Kidney (tissue), 14 donors: ENCODE data around the gene ZNF865. TPM values are rescaled to one million over a fixed set of nuclear protein-coding genes. Genes with fewer than 3 reads are reported as not detected.
A peak's percentile ranks its signal among the peaks of the same experiment; 100 is the strongest.

Experiments used
- DNase-seq, 5 donors: peaks; one replicate each; pipeline ENCODE4 v3.0.0-alpha.2; 2013 to 2020
- FAIRE-seq: peaks from 2 replicates; lab custom pipeline; 2012; peaks lifted over from hg19 to GRCh38; lab: Jason Lieb, UNC
- H3K27ac ChIP-seq, 2 donors: one replicate each; pipeline ENCODE4 v1.7.0; 2013; ENCODE audit warnings: low read depth in 2 of 2, low read length in 2 of 2, inconsistent platforms in 1 of 2
- H3K27me3 ChIP-seq: one replicate; pipeline ENCODE4 v1.7.1; 2013; ENCODE audit warnings: low read length, inconsistent platforms; ENCODE audit not compliant: control insufficient read depth, insufficient read depth
- H3K36me3 ChIP-seq, 3 donors: one replicate each; pipeline versions ENCODE4 v1.7.0 to v1.7.1; 2013; ENCODE audit warnings: low read length in 3 of 3, control low read depth in 1 of 3, inconsistent platforms in 1 of 3; ENCODE audit not compliant: insufficient read depth in 3 of 3, control insufficient read depth in 2 of 3
- H3K4me1 ChIP-seq, 3 donors: one replicate each; pipeline versions ENCODE4 v1.7.0 to v1.7.1; 2013; ENCODE audit warnings: low read length in 3 of 3, inconsistent platforms in 1 of 3, low read depth in 1 of 3; ENCODE audit not compliant: control insufficient read depth in 2 of 3, insufficient read depth in 2 of 3
- H3K4me3 ChIP-seq, 3 donors: one replicate each; pipeline versions ENCODE4 v1.7.0 to v1.8.1; 2013; ENCODE audit warnings: low read length in 3 of 3, control low read depth in 1 of 3, inconsistent platforms in 1 of 3
- H3K9ac ChIP-seq, 3 donors: one replicate each; pipeline versions ENCODE4 v1.7.0 to v1.7.1; 2013; ENCODE audit warnings: low read length in 3 of 3, control low read depth in 1 of 3, inconsistent platforms in 1 of 3
- H3K9me3 ChIP-seq, 3 donors: one replicate each; pipeline versions ENCODE4 v1.7.0 to v1.7.1; 2013; ENCODE audit warnings: low read length in 3 of 3, control low read depth in 1 of 3, inconsistent platforms in 1 of 3; ENCODE audit not compliant: control insufficient read depth in 2 of 3, insufficient read depth in 1 of 3
- CTCF ChIP-seq: IDR thresholded peaks from 3 replicates; pipeline ENCODE4 v1.5.1; 2012; ENCODE audit warnings: mild to moderate bottlenecking, moderate library complexity, borderline replicate concordance; ENCODE audit not compliant: insufficient read depth; ENCODE audit errors: extremely low read depth
- intact Hi-C: fragments of 100-400 bp; cut with DNase I; formaldehyde crosslinking; loops from one replicate; pipeline ENCODE4 v1.11.1; 2022
- polyA plus RNA-seq: library from polyadenylated mRNA; stranded (reverse); fragments of 350-450 nt; fragmentation: Illumina TruSeq; extraction: RNeasy Lipid Tissue Mini Kit (QIAGEN cat#74804); gene quantifications from one replicate; pipeline ENCODE4 v1.2.3, GENCODE V29; 2014; ENCODE audit warnings: low read depth, low replicate concordance; ENCODE audit not compliant: insufficient read depth
- total RNA-seq: library from RNA; stranded (reverse); fragmentation: NEBNext Ultra II Directional; extraction: Animal tissue kit (Norgen Biotek cat#: 25700); gene quantifications from one replicate; pipeline ENCODE4 v1.2.1, GENCODE V29; 2021
- donor health status: control.
- donor health status: control.
- donor health status: control.
- donor health status: control.
- donor health status: control.
- donor health status: DM: yes; HTN: yes; CAD: no.
- donor health status: Normal renal cell carcinoma (clear cell type).

Gene ZNF865
- total and polyA plus RNA-seq, 2 donors from 2014 or later = 5.8 to 17.4 TPM

- no peak for TF ChIP-seq CTCF
- Histone ChIP-seq H3K4me3 (peak overlapping the region; percentile 73 to 87 (median 78)), H3K27ac (peak overlapping the region; percentile 98 to 99), H3K4me1 (peaks cover 8 to 29% (median 10%) of the 10 kb centered on the region in 3 donors), H3K9me3 (no peaks in the 10 kb centered on the region), H3K27me3 (no peaks in the 10 kb centered on the region), H3K9ac (peak overlapping the region; percentile 52 to 81 (median 71)), H3K36me3 (peaks cover 0 to 3% (median 0%) of the 10 kb centered on the region in 3 donors)
- FAIRE-seq = no peak
- no peak for DNase-seq
- intact Hi-C loops = no loop called here
Observed at GRCh38 chr19:55655648-55656040, 50.2 kb downstream of the ZNF865 start.

- H3K4me3 ChIP-seq = peak overlapping the region; percentile 73 to 87 (median 78)
- FAIRE-seq (no peak), DNase-seq (no peak)
- no peaks in the 10 kb centered on the region for H3K9me3 ChIP-seq
- peaks cover 0 to 10% (median under 1%) of the 10 kb centered on the region in 3 donors for H3K36me3 ChIP-seq
- H3K9ac ChIP-seq = peak overlapping the region; percentile 46 to 81 (median 71)
- no peak overlapping the region for H3K27ac ChIP-seq
- H3K27me3 ChIP-seq = no peaks in the 10 kb centered on the region
- H3K4me1 ChIP-seq = peaks cover 8 to 29% (median 10%) of the 10 kb centered on the region in 3 donors
- no peak for TF ChIP-seq CTCF
- intact Hi-C loops = no loop called here
Observed at GRCh38 chr19:55656552-55656951, 51.1 kb downstream of the ZNF865 start.

DNA sequence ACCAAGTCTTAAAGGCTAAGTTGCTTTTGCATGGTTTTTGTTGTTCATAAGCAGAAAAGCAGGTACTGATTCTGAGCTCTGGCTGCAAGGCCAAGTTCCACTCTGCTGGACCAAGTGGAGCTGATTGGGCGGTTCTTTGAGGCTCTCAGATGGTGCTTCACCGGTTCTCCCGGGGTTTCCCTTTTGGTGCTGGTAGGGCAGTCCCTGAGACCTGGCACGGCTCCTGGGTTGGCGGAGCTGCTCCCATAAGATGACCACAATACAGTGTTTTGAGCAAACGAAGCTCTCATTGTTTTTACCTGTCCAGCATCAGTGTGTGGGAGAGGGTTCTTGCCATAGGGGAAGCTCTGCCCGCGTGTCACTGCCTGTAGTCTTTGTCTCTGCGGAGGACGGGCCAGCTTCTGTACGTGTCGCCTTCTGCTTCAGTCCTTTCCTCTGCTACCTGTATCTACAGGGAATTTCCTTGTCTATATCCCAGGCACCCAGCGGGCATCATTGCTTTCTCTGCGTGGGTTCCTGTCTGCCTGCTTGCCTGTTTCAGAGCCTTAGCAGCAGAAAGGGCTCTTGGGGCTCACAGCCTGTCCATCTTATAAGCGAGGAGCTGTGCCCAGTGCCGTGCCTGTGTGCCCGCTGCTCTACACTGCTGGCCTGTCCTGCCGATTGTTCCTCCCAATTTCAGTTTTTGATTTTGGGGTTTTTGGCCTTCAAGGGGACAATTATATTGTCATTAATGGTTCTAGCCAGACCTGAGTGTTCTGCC is 51.7 kb downstream of the ZNF865 start:
- Histone ChIP-seq H3K9ac (peak overlapping the region; percentile 19 to 81 (median 71)), H3K4me1 (peaks cover 8 to 29% (median 10%) of the 10 kb centered on the region in 3 donors), H3K27ac (no peak overlapping the region), H3K9me3 (no peaks in the 10 kb centered on the region), H3K27me3 (no peaks in the 10 kb centered on the region), H3K4me3 (peak overlapping the region; percentile 73 to 87 (median 78)), H3K36me3 (peaks cover 0 to 15% (median 5%) of the 10 kb centered on the region in 3 donors)
- DNase-seq (peak in 1 of 5 donors; percentile 61), FAIRE-seq (no peak)
- intact Hi-C loops = no loop called here
- TF ChIP-seq CTCF = no peak
